GM12878 (cell line): Measurements from ENCODE around the gene RHOG. TPM values are rescaled to one million over a fixed set of nuclear protein-coding genes. Genes with fewer than 3 reads are reported as not detected.

Experiments used
- CBFB ChIP-seq: IDR thresholded peaks from 2 replicates; pipeline ENCODE4 v1.6.1; 2016; ENCODE audit warnings: antibody characterized with exemption, low read depth
- DPF2 ChIP-seq: fragments of 450-650 bp; IDR thresholded peaks from 2 replicates; pipeline ENCODE4 v1.6.1; 2017; ENCODE audit warnings: mild to moderate bottlenecking
- ESRRA ChIP-seq: IDR thresholded peaks from 2 replicates; pipeline ENCODE4 v1.6.1; 2012; ENCODE audit warnings: mild to moderate bottlenecking, low read length, improper control_type of control experiment
- HCFC1 ChIP-seq: fragments of 150-350 bp; IDR thresholded peaks from 2 replicates; pipeline ENCODE4 v1.6.1; 2014; ENCODE audit warnings: low read length
- HDAC2 ChIP-seq: fragments of 200-600 bp; sonication (generic); IDR thresholded peaks from 2 replicates; pipeline ENCODE4 v1.6.1; 2017
- HDGF ChIP-seq: fragments of 450-650 bp; IDR thresholded peaks from 2 replicates; pipeline ENCODE4 v1.6.1; 2016; ENCODE audit warnings: antibody characterized with exemption
- MYB ChIP-seq: fragments of 150-350 bp; IDR thresholded peaks from 2 replicates; pipeline ENCODE4 v1.6.1; 2014; ENCODE audit warnings: mild to moderate bottlenecking, low read depth, low read length, borderline replicate concordance
- NKRF ChIP-seq: fragments of 450-650 bp; conservative IDR thresholded peaks from 2 replicates; pipeline ENCODE4 v1.6.1; 2017; ENCODE audit warnings: mild to moderate bottlenecking, moderate library complexity
- POLR2A ChIP-seq: IDR thresholded peaks from 2 replicates; pipeline ENCODE4 v1.6.1; 2011; ENCODE audit warnings: low read depth, mild to moderate bottlenecking, low read length
- POLR2AphosphoS5 ChIP-seq: IDR thresholded peaks from 2 replicates; pipeline ENCODE4 v1.6.1; 2011; ENCODE audit warnings: mild to moderate bottlenecking, low read length, inconsistent platforms
- RBBP5 ChIP-seq: fragments of 200-600 bp; sonication (generic); conservative IDR thresholded peaks from 2 replicates; pipeline ENCODE4 v1.6.1; 2016
- SMAD1 ChIP-seq: fragments of 450-650 bp; IDR thresholded peaks from 2 replicates; pipeline ENCODE4 v1.6.1; 2018; ENCODE audit warnings: mild to moderate bottlenecking, low read depth; ENCODE audit not compliant: partially characterized antibody
- TCF7 ChIP-seq: IDR thresholded peaks from 2 replicates; pipeline ENCODE4 v1.6.1; 2014; ENCODE audit warnings: antibody characterized with exemption, borderline replicate concordance
- ZNF217 ChIP-seq: fragments of 450-650 bp; IDR thresholded peaks from 2 replicates; pipeline ENCODE4 v1.6.1; 2017; ENCODE audit warnings: antibody characterized with exemption, mild to moderate bottlenecking
- ZNF24 ChIP-seq: fragments of 450-650 bp; IDR thresholded peaks from 2 replicates; pipeline ENCODE4 v1.6.1; 2017; ENCODE audit warnings: antibody characterized with exemption, mild to moderate bottlenecking
- polyA plus RNA-seq, 11 experiments: library from polyadenylated mRNA; depleted of rRNA in 4 of 11; unstranded in 6 of 11; stranded (reverse) in 5 of 11; fragments of >200 nt; fragmentation: Nextera tagmentation in 4 of 11; fragmentation: Illumina TruSeq in 1 of 11; extraction: Ambion mirVana in 4 of 11; extraction: Trizol in 1 of 11; gene quantifications; 1 replicate in 1 of 11; 2 replicates in 10 of 11; pipeline versions ENCODE4 v1.2.1 to v1.2.3, GENCODE V29; 2011 to 2016; ENCODE audit warnings: inconsistent platforms in 2 of 11, missing spikeins in 2 of 11, low read depth in 1 of 11
- total RNA-seq, 4 experiments: library from RNA; depleted of rRNA in 3 of 4; stranded (reverse); fragments of >200 nt in 3 of 4; fragmentation: Illumina TruSeq in 1 of 4; extraction: Trizol in 1 of 4; gene quantifications; 2 replicates each; pipeline versions ENCODE4 v1.2.1 to v1.2.3, GENCODE V29; 2013 to 2021
- TF ChIP-seq, protein P1 (sequence below): fragments of 450-650 bp; IDR thresholded peaks from 2 replicates; pipeline ENCODE4 v1.6.1; 2018; ENCODE audit warnings: borderline replicate concordance, mild to moderate bottlenecking; ENCODE audit not compliant: partially characterized antibody
- TF ChIP-seq, protein P2 (sequence below), 3 experiments: IDR thresholded peaks in 2 of 3; conservative IDR thresholded peaks in 1 of 3; 2 replicates each; pipeline ENCODE4 v1.5.1; 2011; ENCODE audit warnings: low read depth in 3 of 3, low read length in 3 of 3, mild to moderate bottlenecking in 3 of 3, control low read depth in 2 of 3, moderate library complexity in 2 of 3, inconsistent platforms in 1 of 3, mixed read lengths in 1 of 3; ENCODE audit not compliant: control insufficient read depth in 2 of 3, insufficient read depth in 1 of 3; ENCODE audit errors: extremely low read depth in 1 of 3
- TF ChIP-seq, protein P3 (sequence below): IDR thresholded peaks from 2 replicates; pipeline ENCODE4 v1.6.1; 2012; ENCODE audit warnings: low read depth, low read length, improper control_type of control experiment
- TF ChIP-seq, protein P4 (sequence below): fragments of 450-650 bp; IDR thresholded peaks from 2 replicates; pipeline ENCODE4 v1.6.1; 2016; ENCODE audit warnings: mild to moderate bottlenecking, moderate library complexity, borderline replicate concordance

The RHOG gene
- total and polyA plus RNA-seq, 10 of the 15 experiments (the other 5 are each of a cell fraction or from before 2014, with no cell fraction given): 16.0 to 172 (median 94.8) TPM

DNA sequence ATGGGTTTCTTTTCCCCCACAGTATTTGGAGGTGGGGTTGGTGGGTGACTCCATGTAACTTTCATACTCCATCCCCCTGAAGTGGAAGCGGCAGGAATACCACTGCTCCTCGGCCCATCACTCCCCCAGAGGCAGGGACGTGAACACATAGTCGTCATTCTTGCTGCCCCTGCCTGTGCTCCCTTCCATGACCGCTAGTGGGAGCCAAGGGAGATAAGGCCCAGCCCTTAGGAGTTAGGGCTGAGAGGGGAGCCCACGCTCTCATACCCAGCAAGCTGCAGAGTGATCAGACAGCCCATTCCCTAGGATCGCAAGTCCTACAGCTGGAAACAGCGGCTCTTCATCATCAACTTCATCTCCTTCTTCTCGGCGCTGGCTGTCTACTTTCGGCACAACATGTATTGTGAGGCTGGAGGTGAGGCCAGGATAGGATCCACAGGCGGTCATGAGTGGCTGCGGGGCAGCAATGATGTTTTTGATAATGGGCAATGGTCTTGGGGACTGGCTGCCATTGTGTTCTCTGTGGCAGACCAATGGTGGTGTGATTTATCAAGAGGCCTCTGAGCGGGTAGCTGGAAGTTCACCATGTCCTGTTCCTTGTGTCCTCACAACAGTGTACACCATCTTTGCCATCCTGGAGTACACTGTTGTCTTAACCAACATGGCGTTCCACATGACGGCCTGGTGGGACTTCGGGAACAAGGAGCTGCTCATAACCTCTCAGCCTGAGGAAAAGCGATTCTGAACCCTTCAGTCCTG, 15.9 kb downstream of the RHOG start (continued):
- TF ChIP-seq NKRF (no peak), HDGF (no peak), HDAC2 (no peak), RBBP5 (no peak), SMAD1 (no peak), ZNF217 (no peak), DPF2 (no peak), POLR2AphosphoS5 (peak; percentile 15; the same call in 1 of the 2 replicates), HCFC1 (peak; percentile 2; the same call in 1 of the 2 replicates), MYB (no peak), POLR2A (peak; percentile 12; the same call in 1 of the 2 replicates), ESRRA (no peak), ZNF24 (no peak), CBFB (no peak), TCF7 (no peak)
- TF ChIP-seq, protein P1, sequence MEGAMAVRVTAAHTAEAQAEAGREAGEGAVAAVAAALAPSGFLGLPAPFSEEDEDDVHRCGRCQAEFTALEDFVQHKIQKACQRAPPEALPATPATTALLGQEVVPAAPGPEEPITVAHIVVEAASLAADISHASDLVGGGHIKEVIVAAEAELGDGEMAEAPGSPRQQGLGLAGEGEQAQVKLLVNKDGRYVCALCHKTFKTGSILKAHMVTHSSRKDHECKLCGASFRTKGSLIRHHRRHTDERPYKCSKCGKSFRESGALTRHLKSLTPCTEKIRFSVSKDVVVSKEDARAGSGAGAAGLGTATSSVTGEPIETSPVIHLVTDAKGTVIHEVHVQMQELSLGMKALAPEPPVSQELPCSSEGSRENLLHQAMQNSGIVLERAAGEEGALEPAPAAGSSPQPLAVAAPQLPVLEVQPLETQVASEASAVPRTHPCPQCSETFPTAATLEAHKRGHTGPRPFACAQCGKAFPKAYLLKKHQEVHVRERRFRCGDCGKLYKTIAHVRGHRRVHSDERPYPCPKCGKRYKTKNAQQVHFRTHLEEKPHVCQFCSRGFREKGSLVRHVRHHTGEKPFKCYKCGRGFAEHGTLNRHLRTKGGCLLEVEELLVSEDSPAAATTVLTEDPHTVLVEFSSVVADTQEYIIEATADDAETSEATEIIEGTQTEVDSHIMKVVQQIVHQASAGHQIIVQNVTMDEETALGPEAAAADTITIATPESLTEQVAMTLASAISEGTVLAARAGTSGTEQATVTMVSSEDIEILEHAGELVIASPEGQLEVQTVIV: no peak
- TF ChIP-seq, protein P2, sequence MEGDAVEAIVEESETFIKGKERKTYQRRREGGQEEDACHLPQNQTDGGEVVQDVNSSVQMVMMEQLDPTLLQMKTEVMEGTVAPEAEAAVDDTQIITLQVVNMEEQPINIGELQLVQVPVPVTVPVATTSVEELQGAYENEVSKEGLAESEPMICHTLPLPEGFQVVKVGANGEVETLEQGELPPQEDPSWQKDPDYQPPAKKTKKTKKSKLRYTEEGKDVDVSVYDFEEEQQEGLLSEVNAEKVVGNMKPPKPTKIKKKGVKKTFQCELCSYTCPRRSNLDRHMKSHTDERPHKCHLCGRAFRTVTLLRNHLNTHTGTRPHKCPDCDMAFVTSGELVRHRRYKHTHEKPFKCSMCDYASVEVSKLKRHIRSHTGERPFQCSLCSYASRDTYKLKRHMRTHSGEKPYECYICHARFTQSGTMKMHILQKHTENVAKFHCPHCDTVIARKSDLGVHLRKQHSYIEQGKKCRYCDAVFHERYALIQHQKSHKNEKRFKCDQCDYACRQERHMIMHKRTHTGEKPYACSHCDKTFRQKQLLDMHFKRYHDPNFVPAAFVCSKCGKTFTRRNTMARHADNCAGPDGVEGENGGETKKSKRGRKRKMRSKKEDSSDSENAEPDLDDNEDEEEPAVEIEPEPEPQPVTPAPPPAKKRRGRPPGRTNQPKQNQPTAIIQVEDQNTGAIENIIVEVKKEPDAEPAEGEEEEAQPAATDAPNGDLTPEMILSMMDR (IDR thresholded peaks at IDR 0.05 in 2 of 3, conservative IDR thresholded peaks at IDR 0.05 in 1 of 3; ENCODE audit: control insufficient read depth in 2 of 3, extremely low read depth in 1 of 3, insufficient read depth in 1 of 3, low read depth in 3 of 3, low read length in 3 of 3): peak; percentile 83 to 97 (median 96)
- TF ChIP-seq, protein P3, sequence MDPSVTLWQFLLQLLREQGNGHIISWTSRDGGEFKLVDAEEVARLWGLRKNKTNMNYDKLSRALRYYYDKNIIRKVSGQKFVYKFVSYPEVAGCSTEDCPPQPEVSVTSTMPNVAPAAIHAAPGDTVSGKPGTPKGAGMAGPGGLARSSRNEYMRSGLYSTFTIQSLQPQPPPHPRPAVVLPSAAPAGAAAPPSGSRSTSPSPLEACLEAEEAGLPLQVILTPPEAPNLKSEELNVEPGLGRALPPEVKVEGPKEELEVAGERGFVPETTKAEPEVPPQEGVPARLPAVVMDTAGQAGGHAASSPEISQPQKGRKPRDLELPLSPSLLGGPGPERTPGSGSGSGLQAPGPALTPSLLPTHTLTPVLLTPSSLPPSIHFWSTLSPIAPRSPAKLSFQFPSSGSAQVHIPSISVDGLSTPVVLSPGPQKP: no peak
- TF ChIP-seq, protein P4, sequence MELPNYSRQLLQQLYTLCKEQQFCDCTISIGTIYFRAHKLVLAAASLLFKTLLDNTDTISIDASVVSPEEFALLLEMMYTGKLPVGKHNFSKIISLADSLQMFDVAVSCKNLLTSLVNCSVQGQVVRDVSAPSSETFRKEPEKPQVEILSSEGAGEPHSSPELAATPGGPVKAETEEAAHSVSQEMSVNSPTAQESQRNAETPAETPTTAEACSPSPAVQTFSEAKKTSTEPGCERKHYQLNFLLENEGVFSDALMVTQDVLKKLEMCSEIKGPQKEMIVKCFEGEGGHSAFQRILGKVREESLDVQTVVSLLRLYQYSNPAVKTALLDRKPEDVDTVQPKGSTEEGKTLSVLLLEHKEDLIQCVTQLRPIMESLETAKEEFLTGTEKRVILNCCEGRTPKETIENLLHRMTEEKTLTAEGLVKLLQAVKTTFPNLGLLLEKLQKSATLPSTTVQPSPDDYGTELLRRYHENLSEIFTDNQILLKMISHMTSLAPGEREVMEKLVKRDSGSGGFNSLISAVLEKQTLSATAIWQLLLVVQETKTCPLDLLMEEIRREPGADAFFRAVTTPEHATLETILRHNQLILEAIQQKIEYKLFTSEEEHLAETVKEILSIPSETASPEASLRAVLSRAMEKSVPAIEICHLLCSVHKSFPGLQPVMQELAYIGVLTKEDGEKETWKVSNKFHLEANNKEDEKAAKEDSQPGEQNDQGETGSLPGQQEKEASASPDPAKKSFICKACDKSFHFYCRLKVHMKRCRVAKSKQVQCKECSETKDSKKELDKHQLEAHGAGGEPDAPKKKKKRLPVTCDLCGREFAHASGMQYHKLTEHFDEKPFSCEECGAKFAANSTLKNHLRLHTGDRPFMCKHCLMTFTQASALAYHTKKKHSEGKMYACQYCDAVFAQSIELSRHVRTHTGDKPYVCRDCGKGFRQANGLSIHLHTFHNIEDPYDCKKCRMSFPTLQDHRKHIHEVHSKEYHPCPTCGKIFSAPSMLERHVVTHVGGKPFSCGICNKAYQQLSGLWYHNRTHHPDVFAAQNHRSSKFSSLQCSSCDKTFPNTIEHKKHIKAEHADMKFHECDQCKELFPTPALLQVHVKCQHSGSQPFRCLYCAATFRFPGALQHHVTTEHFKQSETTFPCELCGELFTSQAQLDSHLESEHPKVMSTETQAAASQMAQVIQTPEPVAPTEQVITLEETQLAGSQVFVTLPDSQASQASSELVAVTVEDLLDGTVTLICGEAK: no peak
